GM21526 (cell line): ENCODE data around the gene AGL.
"Not testable (repeated sequence)": the region's sequence is repeated elsewhere in the genome, so short reads cannot be mapped to it uniquely, and the experiment has no call there.

Experiments
- ATAC-seq: cut with Tn5 transposase; IDR thresholded peaks from one replicate; pipeline ENCODE4 v1.9.1; 2021; ENCODE audit warnings: moderate library complexity; ENCODE audit not compliant: unreplicated experiment, low FRiP score

AGL gene

DNA sequence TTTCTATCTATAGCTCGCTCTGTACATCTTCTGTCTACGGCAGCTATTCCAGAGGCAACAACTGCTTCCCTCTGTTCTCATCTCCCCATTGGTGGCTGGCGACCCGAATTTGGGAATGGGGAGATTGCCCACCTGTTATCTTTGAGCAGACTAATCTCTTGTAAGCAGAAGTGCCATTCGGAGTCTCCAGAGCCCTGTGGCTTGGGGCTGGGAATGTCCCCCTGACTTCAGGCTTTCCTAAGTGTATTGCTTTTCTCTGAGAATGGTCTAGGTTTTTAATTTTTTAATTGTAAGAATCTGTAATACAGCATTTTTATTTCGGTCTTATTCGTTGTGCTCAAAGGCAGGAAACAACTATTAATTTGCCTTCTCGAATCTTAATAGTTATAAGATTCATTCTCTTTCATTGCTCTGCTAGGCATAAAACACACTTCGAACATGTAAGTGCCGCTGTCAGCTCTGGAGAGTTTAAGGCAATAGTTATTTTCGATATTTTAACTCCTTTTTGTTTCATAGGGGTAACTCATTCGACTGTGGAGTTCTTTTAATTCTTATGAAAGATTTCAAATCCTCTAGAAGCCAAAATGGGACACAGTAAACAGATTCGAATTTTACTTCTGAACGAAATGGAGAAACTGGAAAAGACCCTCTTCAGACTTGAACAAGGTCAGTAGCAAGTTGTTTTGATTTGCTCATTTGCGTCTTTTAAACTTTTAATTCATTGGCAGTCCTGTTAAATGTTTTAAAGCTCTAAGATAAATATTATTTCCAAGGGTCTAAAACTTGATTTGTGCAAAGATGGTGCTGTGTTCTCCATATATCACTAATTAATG is 514 bp downstream of the AGL start:
- peak; percentile 3 for ATAC-seq

DNA sequence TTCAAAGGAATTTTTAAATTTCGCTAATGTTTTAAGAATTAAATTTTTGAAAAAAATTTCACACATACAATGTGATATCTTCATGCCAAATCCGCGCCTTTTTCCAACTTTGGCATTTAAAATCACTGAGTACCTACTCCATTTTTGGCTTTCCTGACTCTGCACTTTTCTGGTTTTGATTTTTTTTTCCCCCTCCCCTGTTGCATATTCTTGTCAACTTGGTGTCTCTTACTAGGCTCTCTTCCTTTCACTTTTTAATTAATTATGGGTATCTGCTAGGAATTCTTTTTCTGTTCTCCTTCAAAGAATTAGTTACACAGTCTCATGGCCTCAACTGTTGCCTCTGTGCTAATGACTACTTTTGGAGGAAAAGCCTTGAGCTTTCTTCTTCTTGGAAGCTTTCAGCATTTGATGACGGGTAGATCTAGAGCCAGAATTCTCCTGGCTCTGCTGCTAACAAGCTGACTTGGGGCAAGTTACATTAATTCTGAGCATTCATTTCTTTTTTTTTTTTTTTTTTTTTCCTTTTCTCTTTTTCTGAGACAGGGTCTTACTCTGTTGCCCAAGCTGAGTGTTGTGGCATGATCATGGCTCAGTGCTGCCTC is 1.8 kb downstream of the AGL start:
- ATAC-seq: no peak

DNA sequence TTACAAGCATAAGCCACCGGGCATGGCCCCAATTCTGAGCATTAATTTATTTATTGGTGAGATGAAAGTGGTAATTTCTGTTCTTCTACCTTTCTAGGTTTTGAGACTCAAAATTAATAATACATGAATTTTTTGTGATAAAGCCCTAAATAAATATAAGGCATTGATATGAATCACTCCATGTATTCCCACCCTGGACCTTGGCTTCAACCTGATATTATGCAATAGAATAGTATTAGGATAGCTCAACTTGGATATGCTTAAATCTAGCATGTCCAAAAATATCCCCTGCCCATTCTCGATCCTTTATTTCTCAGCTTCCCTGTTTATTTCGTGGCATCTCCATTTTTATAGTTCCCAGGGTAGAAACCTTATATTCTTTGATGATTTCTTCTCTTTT is 2.5 kb downstream of the AGL start:
- ATAC-seq: no peak

DNA sequence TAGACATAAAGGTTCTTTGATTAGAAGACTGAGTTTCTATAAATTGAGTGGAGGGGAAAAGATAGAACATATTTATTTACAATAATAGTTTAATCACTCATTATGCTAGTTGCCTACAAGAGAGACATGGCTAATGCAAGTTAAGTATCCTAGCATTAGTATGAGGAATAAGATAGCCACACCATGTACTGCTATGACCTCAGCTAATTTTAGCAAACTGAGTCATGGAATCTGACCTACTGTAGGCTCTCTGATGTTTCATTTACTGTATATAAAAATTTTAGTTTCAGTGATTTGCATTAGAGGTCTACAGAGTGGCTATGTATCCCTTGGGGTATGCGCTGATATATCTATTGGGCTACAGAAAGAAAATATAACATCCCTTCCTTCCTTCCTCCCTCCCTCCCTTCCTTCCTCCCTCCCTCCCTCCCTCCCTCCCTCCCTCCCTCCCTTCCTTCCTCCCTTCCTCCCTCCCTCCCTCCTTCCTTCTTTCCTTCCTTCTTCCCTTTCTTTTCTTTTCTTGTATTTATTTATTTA is 5.8 kb downstream of the AGL start:
- ATAC-seq: no peak

DNA sequence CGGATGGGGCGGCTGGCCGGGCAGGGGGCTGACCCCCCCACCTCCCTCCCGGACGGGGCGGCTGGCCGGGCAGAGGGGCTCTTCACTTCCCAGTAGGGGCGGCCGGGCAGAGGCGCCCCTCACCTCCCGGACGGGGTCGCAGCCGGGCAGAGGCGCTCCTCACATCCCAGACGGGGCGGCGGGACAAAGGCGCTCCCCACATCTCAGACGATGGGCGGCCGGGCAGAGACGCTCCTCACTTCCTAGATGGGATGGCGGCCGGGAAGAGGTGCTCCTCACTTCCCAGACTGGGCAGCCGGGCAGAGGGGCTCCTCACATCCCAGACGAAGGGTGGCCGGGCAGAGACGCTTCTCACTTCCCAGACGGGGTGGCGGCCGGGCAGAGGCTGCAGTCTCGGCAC is 6.9 kb downstream of the AGL start:
- not testable (repeated sequence) for ATAC-seq

DNA sequence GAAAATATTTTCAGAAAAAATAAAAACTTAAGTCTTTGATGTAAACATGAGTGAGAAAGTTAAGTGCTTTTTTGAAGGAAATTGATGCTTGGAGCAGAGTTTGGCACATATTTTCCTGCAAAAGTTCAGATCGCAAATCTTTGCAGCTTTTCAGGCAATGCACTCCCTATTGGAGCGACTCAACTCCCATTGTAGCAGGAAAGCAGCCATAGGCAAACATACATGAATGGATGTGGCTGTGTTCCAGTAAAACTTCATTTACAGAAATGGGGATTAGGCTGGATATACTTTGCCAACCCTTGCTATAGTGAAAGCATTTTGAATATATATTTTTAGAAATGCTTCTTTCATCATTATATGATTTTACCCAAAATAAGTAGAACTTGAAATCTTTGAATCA is 8.1 kb downstream of the AGL start:
- no peak for ATAC-seq

DNA sequence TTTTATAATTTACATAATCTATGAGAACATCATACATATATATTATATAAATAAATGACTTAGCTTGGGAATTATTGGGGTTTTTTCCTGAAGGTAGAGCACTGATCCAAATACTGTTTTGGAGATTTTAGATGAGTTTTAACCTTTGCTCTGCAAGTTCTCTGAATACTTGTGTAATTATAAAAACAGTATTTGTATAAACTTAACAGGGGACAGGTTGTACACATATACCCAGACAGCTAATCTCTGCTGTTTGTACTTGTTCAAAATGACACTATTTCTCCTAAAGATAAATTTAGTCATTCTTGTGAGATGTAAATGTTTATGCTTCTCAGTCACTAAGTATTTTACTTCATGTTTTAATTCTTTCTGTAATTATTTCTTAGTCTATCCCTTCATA is 8.7 kb downstream of the AGL start:
- no peak for ATAC-seq

DNA sequence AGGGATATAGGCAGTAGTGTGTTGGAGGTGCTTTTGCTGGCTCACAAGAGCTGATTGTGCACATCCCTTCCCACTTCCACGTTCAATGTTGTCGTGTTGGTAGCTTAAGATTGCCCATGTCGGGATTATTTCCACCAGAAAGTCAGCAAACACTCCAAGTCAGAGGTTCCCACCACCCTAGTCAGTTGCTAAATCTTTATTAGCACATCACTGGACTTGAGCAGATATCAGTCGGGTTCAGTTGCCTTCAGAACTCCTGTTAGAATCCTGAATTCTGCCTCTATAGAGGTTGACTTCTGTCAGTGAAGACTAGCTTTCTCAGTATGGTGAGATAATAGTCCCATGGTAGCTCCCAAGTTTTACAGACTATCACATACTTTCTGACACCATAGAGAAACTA is 10.5 kb downstream of the AGL start:
- ATAC-seq: no peak

DNA sequence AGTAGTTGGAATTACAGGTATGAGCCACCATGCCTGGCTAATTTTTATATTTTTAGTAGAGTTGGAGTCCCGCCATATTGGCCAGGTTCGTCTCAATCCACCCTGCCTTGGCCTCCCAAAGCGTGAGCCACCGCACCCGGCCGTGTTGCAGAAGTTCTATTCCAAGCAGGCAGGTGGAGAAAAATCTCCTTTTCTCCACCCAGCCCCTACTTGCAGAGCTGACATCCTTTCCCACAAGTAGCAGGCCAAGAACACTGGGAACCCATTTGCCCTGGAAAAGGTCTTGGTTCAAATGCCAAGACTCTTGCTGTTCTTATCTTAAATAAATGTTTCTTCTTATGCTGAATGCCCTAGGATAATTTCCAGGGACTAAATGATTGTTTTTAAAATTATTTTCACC is 17.5 kb downstream of the AGL start:
- ATAC-seq: no peak

DNA sequence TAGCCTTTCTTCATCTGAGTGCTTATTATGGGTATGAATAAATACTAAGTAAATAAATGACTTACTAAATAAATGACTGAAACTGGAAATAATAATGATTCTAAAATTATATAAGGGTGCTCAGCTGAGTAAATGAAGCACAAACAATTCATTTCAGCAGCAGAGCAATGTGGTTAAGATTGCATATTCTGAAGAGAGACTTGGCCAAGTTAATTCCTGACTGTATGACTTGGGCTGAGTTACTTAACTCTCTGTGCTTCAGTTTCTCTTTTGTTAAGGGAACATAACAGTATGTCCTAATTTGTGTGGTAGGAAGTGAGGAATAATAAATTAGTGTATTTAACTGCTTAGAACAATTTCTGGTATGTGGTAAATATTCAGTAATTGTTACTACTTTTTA is 19.1 kb downstream of the AGL start:
- ATAC-seq: no peak

DNA sequence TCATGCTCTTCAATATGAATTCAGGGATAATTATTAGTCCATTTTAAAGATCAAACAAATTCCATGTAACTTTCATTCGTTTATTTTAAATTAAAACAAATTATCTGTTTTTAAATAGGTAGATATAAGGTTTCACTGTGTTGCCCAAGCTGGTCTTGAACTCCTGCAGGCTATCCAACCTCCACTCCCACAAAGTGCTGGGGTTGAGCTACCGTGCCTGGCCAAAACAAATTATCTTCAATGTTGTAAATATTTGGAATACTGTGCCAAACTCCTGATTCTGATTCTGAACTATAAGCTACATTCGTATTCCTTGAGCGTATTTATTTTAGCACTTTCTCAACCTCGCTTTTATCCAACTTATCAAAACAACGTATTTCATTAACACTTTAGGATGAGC is 19.6 kb downstream of the AGL start:
- ATAC-seq: no peak

DNA sequence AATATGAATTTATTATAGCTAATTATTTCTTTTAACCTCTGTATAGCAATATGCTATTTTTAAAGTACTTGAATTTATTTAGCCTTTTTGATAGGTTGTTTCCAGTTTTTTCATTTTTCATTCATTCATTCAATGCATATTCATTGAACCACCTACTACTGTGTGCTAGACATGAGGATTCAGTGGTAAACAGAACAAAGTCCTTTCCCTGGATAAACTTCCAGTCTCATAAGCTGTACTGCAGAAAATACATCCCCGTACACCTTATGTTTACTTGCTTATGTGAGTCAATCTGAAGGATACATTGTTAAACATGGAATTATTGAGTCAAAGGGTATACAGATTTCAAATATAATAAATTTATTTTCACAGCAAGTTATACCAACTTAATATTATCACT is 21.9 kb downstream of the AGL start:
- ATAC-seq: no peak

DNA sequence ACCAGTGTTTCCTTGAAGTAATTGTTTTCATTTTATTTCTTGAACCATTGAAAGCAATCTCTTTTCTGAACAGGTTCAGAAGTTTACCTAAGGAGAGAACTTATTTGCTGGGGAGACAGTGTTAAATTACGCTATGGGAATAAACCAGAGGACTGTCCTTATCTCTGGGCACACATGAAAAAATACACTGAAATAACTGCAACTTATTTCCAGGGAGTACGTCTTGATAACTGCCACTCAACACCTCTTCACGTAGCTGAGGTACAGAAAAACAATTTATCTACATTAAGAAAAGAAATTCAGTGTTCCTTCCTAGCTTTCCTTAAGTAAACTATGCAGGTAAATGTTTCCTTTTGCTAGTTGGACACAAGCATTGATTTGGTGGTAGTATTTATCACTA is 27.4 kb downstream of the AGL start:
- ATAC-seq: no peak

DNA sequence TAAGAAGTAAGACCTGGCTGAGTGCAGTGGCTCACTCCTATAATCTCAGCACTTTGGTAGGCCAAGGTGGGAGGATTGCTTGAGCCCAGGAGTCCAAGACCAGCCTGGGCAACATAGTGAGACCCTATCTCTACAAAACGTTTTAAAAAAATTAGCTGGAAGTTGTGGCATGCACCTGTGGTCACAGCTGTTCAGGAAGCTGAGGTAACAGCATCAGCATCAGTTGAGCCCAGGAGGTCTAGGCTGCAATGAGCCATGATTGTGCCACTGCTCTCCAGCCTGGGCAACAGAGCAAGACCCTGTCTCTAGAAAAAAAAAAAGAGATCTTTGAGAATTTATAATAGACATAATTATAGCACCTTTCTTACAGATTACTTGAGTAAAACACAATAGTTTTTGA is 36.0 kb downstream of the AGL start:
- no peak for ATAC-seq

DNA sequence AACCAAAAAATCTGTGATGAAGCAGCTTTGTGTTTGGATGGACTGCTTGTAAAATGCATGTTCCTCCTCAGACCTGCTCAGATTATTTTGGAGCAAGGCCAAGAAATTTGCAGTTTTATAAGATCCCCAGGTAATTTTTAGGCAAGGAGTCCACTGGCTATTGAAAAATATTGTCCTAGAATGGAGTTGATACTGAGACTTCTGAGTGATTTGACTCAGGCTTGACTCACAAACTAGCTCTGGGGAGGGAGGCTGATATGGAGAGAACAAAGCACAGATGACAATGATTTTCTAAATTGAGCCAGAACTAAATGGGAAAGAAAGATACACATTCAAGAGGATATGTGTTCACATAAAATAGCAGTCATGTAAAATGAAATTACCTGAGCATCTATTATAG is 36.7 kb downstream of the AGL start:
- ATAC-seq: no peak

DNA sequence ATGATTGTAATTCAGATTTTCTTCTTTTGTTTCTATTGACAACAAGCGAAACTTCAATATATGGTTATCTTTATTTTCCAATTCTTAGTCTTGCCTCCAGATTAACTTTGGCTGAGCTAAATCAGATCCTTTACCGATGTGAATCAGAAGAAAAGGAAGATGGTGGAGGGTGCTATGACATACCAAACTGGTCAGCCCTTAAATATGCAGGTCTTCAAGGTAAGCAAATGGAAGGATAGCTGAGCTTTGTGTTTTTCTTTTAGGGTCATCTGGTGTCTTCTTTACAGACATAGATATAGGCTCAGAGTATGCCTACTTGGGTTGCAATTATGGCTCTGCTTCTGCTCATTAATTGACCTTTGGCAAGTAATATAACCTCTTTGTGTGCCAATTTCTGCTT is 37.7 kb downstream of the AGL start:
- no peak for ATAC-seq

DNA sequence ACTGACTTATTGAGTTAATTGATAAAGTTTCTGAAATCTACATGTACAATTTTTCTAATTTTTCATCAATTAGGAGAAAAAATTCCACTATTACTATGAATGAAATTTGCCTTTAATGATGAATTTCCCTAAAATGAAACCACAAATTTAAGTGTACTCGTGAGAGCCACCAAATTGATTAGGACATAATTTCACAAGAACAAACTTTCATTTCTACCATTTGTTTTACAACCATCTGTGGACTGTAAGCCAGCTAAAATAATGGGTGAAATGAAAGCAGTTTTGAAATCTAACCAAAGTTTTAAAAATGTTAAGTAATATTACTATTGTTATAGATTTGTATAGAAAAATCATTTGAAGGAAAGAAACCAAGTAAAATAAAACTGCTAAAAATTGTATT is 41.8 kb downstream of the AGL start:
- no peak for ATAC-seq

DNA sequence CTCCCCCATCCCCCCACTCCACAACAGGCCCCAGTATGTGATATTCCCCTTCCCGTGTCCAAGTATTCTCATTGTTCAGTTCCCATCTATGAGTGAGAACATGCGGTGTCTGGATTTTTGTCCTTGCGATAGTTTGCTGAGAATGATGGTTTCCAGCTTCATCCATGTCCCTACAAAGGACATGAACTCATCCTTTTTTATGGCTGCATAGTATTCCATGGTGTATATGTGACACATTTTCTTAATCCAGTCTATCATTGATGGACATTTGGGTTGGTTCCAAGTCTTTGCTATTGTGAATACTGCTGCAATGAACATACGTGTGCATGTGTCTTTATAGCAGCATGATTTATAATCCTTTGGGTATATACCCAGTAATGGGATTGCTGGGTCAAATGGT is 53.1 kb downstream of the AGL start:
- ATAC-seq: not testable (repeated sequence)

DNA sequence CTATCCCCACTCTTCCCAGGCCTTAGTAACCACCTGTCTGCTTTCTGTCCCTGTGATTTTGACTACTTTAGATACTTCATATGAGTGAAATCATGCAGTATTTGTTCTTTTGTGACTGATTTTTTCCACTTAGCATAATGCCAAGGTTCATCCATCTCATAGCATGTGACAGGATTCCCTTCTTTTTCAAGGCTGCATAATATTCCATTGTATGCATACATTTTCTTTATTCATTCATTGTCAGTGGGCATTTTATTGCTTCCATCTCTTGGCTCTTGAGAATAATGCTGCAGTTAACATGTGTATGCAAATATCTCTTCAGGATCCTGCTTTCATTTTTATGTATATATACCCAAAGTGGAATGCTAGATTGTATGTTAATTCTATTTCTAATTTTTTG is 56.4 kb downstream of the AGL start:
- ATAC-seq: no peak

DNA sequence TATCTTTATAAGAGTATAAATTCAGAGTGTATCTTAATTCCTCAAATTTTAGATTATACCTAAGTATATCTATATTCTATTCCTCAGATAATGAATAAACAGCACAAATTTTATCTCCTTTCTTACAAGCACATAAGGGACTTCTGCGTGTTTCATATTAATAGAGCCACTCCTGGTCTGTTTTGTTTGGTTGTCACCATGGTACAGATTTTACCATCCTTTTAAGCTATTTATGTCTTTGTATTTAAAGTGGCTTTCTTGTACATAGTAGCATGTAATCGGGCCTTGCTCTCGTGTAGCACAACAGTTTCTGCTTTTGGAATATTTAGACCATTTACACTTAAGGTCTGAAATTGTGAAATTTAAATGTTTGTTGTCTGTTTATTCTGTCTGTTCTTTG is 67.1 kb downstream of the AGL start:
- no peak for ATAC-seq

DNA sequence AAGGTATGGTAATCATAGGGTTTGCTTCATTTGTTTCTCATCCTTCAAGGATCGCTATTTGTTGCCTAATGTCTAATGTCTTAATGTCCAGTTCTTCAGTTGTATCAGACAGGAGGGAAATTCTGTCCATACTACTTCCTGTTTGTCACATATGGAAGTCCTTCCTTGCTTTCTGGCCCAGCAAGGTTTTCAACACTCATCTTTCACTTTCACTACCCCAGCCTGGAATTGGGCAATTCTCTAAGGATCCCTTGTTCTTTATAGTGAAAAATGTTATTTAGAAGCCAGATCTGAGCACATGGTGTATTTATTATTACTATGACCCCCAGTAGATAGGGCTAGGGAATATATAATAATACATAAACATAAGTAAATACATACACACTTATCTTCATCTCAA is 69.1 kb downstream of the AGL start:
- no peak for ATAC-seq

DNA sequence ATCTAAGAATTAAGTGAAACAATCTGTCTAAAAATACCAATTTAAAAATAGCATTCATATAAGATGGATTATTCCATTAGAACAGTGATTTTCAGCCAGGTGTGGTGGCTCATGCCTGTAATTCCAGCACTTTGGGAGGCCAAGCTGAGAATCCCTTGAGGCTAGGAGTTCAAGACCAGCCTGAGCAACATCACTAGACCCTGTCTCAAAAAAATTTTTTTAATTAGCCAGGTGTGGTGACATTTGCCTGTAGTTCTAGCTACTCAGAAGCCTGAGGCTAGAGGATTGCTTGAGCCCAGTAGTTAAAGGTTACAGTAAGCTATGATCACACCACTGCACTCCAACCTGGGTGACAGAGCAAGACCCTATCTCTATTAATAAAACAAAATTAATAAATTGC is 84.6 kb downstream of the AGL start:
- no peak for ATAC-seq
